NCI-H82 (cell line): ENCODE results near the gene SIDT2.
A peak's percentile ranks its signal among the peaks of the same experiment; 100 is the strongest.

Source experiments
- DNase-seq: peaks from one replicate; lab custom pipeline; 2025; lab: John Stamatoyannopoulos, UW

Gene SIDT2

DNA sequence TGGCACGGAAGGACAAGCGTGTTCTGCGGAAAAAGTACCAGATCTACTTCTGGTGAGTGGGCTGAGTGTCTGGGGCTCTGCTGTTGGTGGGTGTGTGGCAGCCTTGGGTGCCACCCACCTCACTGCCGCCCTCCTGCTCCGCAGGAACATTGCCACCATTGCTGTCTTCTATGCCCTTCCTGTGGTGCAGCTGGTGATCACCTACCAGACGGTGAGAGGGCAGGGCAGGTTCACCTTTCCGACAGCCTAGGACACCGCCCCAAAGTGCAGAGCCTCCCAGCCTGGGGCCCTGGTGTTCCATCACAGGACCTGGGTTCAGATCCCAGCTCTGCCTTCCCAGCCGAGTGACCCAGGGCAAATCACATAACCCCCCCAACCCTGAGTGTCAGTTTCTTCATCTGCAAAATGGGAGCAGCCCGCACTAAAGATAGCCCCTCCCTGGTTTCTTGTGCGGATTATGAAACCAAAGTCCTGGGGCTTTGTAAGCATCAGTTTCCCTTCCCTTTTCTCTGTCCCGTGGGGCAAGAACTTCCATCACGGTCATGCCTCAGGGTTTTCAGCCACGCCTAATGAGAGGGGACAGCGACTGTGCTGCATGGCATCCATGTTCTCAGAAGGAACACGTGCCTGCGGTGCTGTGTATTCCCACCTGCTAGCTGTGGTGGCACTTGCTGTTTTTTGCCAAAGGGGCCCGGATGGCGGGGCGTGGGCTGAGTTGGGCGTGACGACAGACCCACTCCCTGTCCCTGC lies 10.8 kb downstream of the SIDT2 start:
- no peak for DNase-seq

DNA sequence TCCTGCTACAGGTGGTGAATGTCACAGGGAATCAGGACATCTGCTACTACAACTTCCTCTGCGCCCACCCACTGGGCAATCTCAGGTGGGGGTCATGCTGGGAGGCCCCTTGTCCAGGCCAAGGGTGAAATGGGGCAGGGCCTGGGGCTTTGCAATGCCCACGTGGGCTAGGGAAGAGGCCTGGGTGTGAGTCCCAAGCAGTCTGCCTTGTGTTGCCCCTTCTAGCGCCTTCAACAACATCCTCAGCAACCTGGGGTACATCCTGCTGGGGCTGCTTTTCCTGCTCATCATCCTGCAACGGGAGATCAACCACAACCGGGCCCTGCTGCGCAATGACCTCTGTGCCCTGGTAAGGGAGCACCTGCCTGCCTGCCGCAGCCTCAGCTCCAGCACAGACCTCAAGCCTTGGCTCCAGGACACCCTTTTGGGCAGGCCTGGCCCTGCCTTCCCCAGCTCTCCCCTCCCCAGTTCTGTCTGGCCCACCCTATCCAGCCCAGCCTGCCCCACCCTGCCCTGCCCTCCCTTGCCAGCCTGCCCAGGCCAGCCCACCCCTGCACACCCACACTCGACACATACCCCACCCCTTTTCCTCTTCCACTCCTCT lies 11.5 kb downstream of the SIDT2 start:
- no peak for DNase-seq

DNA sequence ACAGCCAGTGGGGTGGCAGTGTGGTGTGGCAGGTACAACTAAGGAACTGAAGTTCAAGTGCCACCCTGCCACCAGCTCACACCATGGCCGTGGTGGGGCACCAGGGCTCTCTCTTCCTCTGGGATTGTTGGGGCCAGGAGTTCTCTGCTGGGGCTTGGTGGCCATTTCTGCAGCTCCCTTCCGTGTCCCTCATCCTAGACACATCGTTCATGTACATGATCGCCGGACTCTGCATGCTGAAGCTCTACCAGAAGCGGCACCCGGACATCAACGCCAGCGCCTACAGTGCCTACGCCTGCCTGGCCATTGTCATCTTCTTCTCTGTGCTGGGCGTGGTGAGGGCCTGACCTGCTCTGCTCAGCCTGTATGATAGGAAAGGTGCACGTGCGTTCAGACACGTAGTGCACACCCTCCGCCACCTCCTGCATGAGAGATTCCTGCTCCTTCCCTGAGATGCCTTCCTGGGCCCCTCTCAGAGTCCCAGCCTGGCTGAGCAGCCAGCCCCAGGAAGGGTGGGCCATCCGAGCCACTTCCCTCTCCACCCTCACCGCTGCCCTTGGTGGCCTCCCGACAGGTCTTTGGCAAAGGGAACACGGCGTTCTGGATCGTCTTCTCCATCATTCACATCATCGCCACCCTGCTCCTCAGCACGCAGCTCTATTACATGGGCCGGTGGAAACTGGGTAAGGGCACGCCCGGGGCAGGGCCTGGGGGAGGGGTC lies 13.3 kb downstream of the SIDT2 start:
- no peak for DNase-seq

DNA sequence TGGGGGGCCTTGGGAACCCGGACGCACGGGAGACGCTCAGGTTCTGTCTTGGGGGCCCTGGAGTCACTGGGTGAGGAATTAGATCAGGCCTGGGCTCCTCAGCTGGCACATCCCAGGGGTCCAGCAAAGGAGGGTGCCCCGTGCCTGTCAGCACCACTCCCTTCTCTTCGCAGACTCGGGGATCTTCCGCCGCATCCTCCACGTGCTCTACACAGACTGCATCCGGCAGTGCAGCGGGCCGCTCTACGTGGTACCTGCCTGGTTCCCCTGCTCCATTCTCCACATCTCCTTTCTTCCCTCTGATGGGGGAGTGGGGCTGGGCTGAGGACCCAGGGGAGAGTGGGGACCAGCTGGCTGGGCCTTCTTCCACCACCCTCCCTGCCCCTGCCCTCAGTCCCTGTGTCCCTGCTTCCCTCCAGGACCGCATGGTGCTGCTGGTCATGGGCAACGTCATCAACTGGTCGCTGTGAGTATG lies 13.9 kb downstream of the SIDT2 start:
- no peak for DNase-seq

DNA sequence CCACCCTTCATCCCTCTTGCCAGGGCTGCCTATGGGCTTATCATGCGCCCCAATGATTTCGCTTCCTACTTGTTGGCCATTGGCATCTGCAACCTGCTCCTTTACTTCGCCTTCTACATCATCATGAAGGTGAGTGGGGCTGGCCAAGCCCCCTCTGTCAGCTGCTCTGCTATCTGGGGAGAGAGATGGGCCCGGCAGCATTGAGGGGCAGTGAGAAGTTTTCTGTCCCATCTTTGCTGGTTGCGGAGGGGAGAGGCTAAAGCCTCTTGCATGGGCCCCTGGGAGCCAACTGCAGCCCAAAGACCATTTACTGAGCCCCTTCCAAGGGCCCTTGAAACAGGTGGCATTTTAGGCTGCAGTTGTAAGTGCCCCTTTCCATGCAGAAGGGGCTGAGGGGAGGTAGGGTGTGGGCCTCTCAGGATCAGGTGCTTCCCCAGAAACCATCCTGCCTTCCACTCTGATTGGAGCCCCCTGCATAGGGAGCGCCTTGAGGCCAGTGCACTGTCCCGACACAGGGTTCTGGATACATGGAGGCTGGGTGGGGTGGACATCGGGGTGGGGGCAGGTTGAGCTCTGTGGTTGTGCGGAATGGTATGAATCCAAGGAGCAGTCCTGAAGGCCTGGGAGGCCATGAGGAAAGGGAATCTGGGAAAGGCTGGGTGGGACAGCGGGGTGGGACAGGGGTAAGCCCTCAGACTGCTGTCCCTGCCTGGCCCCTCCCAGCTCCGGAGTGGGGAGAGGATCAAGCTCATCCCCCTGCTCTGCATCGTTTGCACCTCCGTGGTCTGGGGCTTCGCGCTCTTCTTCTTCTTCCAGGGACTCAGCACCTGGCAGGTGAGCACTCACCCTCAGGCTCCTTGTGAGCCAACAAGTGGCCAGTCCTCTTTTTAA lies 14.8 kb downstream of the SIDT2 start:
- no peak for DNase-seq

DNA sequence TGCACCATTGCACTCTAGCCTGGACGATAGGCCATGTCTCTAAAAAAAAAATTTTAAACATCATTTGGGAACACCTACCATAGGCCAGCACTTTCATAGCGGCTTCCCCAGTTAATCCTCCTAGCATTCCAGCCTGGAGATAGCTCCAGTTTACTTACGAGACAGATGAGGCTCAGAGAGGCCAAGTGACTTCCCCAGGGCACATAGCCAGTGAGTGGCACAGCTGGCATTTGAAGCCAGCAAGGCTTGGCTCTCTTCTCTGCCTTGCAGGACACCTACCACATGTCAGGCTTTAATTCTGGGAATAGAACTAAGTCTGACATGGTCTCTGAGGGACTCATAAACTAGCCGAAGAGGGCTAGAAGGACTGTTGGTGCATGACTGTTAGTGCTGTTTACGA lies 15.7 kb downstream of the SIDT2 start:
- DNase-seq = no peak

DNA sequence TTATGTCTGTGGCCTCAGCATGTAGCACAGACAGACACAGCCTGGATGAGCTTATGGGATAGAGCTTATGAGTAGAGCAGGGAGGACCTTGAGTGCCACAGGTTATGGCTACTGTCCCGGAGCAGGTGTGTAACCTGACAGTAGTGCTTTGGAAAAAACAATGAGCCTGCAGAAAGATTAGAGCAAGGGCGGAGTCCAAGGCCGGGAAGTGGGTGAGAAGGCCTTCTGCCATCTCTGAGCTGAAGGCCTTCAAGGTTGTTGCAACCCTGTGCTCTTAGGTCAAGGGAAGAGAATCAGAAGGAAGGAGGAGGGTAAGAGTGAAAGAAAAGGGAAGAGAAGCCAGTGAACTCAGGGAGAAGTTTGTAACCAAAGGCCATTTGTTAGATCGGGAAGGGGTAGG lies 16.7 kb downstream of the SIDT2 start:
- DNase-seq = no peak

DNA sequence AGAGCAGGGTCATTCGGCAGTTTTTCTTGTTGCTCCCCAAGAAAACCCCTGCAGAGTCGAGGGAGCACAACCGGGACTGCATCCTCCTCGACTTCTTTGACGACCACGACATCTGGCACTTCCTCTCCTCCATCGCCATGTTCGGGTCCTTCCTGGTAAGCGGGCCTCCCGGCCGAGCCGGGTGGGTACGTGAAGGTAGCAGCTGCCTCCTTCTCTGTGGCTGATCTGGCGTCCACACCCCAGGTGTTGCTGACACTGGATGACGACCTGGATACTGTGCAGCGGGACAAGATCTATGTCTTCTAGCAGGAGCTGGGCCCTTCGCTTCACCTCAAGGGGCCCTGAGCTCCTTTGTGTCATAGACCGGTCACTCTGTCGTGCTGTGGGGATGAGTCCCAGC lies 17.2 kb downstream of the SIDT2 start:
- DNase-seq = no peak

DNA sequence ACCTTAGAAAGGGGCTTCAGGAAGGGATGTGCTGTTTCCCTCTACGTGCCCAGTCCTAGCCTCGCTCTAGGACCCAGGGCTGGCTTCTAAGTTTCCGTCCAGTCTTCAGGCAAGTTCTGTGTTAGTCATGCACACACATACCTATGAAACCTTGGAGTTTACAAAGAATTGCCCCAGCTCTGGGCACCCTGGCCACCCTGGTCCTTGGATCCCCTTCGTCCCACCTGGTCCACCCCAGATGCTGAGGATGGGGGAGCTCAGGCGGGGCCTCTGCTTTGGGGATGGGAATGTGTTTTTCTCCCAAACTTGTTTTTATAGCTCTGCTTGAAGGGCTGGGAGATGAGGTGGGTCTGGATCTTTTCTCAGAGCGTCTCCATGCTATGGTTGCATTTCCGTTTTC lies 18.5 kb downstream of the SIDT2 start:
- DNase-seq = no peak

DNA sequence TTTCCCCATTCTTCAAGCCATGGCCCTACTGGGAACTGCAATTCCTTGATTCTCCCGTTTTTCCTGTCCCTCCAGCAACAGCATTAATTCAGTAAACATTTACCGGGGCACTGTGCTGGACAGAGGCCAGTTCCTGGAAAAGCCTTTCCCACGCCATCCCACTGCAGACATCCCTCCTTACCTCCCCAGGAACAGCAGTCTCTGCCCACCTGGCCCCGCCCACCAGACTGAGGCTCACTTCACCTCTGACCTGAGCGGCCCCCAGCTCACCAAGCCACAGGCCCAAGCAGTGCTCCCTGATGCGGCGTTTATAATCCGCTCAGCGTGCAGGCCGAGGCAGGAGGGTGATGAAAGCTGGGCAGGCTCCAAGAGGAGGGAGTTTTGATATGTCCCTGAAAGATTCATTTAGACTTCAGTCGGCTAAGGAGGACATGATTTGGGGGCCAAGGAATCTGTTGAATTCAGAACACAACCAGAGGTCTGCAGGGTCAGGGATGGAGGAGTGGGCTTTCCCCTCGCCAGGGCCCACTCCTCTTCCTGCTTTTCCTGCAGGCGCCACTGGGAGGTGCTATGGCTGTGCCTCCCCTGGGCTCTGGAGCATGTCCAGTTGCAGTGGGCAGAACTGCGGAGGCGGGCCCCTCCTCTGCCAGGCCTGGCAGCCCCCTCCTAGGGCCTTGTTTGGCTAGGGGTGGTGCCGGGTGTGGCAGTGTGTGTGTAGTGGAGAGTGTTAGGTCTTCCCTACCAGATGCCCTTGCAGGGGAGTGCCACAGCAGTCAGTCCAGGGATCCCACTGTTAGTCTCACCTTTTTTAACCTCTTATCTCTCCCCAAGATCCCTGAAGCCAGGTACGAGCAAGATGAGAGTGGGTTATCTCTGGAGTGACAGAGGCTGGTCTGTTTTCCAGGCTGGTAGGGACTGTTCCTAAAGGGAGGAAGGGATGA lies 19.2 kb downstream of the SIDT2 start:
- DNase-seq = peak; percentile 19

DNA sequence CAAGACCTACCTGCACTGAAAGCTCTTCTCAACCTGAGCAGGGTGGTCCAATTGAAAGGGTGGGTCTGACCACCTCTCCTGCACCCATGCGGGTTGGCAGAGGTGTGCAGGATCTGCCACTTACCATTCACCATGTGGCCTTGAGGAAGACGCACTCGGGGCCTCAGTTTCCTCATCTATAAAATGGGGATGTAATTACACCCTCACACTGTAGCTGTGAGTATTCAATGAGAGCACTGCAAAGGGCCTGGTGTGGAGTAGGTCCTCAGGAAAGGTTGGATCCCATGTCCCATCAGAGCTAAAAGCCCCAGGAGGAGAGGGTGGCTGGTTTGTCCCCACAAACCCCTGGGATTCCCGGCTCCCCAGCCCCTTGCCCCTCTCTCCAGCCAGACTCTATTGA lies 20.1 kb downstream of the SIDT2 start:
- DNase-seq = no peak

DNA sequence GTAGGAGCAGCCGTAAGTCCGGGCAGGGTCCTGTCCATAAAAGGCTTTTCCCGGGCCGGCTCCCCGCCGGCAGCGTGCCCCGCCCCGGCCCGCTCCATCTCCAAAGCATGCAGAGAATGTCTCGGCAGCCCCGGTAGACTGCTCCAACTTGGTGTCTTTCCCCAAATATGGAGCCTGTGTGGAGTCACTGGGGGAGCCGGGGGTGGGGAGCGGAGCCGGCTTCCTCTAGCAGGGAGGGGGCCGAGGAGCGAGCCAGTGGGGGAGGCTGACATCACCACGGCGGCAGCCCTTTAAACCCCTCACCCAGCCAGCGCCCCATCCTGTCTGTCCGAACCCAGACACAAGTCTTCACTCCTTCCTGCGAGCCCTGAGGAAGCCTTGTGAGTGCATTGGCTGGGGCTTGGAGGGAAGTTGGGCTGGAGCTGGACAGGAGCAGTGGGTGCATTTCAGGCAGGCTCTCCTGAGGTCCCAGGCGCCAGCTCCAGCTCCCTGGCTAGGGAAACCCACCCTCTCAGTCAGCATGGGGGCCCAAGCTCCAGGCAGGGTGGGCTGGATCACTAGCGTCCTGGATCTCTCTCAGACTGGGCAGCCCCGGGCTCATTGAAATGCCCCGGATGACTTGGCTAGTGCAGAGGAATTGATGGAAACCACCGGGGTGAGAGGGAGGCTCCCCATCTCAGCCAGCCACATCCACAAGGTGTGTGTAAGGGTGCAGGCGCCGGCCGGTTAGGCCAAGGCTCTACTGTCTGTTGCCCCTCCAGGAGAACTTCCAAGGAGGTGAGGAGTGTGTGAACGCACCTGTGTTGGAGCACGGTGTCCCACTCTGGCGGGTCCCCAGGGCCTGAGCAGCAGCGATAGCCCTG lies 20.7 kb downstream of the SIDT2 start, which contains the start of gene TAGLN:
TSS of gene TAGLN (plus strand) at position 318 of the 863 bp plus-strand sequence. CDS start 3,644 bp downstream, outside the sequence.
- no peak for DNase-seq

DNA sequence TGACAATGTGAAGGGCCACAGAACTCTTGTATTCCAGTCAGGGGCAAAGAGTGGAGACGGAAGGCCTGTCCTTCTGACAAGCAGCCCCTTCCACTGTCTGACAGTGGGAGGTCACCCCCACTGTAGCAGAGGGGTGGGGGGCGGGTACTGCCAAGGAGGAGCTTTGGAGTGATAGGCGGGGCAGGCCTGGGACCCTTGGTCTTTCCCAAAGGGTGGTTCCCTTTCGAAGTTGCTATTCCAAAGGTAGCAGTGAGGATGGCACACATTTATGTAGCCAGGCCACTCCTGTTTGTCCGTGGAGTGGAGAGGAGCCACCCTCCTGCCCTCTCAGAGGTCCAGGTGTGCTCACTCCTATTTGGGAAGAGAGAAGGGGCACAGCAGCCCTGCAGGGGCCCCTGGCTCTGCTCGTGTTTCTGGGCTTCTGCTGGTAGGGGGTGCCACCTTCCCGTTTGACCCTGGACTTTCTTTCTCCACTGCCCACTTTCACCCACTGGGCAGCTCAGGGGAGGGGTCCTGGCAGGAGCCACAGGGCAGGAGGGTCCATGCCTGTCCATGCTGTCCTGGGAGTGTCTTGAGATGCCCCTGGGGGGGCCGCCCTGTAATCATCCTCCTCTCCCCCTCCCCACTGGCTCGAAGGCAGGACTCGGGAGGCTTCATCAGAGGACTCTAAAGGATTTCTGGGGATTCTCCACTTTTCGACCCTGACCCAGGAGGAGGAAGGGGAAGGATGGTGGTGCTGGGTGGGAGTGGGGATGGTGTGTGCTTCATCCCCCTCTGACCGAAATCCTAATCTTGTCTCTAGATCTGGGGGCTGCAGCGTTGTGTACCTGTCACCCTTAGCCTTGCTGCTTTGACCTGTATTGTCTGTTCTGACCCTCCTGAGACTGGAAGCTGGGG lies 21.6 kb downstream of the SIDT2 start:
- no peak for DNase-seq

DNA sequence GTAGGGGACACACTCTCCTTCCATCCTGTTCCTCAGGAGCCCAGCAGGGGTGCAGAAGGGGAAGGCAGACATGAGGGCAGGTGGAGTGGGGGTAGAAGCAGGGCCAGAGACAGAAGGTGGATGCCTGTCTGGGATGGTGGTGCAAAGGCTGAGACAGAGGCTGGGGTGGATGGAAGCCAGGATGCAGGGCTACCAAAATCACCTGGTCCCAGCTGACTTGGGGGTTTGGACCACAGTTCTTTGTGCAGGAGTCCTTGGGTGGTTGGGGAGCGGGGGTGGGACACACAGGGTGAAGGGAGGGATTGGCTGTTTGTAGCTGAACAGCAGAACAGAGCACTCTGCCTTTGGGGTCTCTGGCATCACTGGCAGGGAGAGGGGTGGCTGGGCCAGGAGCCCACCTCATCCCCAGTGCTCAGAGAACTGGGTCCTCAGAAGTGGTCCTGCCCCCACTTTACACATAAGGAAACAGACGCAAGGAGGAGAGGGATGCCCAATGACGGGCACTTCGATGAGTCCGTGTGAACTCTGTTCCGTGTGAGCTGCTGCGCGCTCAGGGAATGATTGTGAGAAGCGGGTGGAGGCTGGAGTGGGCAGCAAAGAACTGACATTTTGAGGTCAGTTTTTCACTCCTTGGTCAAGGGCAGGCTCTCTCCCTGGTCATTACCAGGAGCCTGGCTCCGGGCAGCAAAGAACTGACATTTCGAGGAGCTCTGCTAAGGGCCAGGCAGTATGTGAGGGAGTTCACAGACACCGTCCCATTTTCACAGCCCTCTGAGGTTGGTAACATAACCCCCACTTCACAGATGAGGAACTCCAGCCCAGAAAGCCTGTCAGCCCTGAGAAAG lies 22.5 kb downstream of the SIDT2 start:
- no peak for DNase-seq

DNA sequence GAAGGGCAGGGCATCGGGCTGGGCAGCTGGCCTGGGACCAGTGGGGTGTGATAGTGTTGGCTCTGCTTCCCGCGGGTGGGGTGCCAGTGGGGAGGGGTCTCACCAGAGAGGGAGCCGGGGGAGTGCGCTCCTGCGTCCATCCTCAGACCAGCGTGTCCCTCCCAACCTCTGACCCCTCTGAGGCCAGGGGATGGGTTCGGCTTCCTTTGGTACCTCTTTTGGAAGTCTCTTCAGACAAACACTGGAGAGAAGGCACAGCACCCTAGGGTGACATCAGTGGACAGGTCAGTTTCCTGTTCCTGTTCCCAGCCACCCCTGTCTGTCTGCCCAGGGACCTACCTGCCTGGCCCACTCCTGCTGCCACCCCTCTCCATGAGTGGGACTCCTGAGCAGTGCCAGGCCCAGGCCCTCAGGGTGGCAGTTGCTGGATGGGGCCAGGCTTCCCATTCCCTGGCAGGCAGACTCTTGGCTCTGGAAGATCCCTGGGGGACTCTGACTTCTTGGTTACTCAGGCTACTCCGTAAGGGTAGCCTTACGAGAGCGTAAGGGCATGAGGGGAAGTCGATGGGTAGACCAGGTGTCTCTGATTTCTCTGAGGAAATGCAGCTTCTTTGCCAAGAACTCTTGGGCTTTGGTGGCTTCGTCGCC lies 23.2 kb downstream of the SIDT2 start:
- no peak for DNase-seq

DNA sequence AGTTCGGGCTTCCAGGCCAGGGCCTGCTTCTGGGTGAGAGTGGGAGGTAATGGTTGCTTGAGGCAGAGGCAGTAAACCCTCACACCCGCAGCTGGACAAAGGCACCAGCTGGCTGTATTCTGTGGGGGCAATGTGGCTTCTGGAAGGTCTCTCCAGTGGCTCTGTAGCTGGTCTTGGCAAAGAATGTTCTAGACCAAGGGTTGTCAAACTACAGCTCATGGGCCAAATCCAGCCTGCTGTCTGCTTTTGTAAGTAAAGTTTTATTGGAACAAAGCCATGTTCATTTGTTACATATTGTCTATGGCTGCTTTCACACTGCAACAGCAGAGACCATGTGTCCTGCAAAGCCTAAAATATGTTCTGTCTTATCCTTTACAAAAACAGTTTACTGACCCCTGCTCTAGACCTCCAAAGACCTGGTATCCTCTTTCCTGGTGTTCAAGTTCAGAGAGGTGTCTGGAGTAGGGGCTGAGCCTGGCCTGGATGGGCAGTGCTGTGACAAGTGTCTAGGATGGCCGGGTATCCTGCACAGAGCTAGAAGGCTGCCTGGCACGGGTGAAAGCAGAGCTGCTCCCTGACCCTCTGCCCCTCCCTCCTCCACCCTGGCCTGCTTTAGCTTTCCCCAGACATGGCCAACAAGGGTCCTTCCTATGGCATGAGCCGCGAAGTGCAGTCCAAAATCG lies 24.0 kb downstream of the SIDT2 start:
- DNase-seq = no peak

DNA sequence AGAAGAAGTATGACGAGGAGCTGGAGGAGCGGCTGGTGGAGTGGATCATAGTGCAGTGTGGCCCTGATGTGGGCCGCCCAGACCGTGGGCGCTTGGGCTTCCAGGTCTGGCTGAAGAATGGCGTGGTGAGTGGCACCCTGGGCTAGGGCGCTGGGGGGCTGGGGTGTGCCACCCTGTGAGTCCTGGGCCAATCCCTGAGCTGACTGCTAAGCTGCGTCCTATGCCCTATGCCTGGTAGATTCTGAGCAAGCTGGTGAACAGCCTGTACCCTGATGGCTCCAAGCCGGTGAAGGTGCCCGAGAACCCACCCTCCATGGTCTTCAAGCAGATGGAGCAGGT lies 24.5 kb downstream of the SIDT2 start:
- no peak for DNase-seq
